HG02970 (cell line): ENCODE data around the gene ADGRA3.

Source experiments
- ATAC-seq: cut with Tn5 transposase; IDR thresholded peaks from one replicate; pipeline ENCODE4 v1.9.1; 2021; ENCODE audit warnings: mild to moderate bottlenecking, moderate library complexity, moderate number of reproducible peaks; ENCODE audit not compliant: unreplicated experiment, low FRiP score

The ADGRA3 gene

GRCh38 chr4:22515888-22516541 is at the start of gene ADGRA3:
ADGRA3 (minus strand) TSS chr4:22516066; CDS start chr4:22515784, 282 bp downstream.
- ATAC-seq: peak; percentile 43

- no peak for ATAC-seq
These were observed 40.6 kb upstream of the ADGRA3 start for GRCh38 chr4:22556495-22556894.

- no peak for ATAC-seq
These were observed 38.8 kb upstream of the ADGRA3 start for GRCh38 chr4:22554670-22555069.

- ATAC-seq: no peak
These were observed 37.7 kb upstream of the ADGRA3 start for GRCh38 chr4:22553560-22553959.

- ATAC-seq: no peak
These were observed 36.9 kb upstream of the ADGRA3 start for GRCh38 chr4:22552812-22553211.

GRCh38 chr4:22551550-22551949 is 35.7 kb upstream of the ADGRA3 start:
- ATAC-seq: no peak

GRCh38 chr4:22546299-22546698 is 30.4 kb upstream of the ADGRA3 start:
- ATAC-seq: no peak

GRCh38 chr4:22539251-22539650 is 23.4 kb upstream of the ADGRA3 start:
- no peak for ATAC-seq

- no peak for ATAC-seq
These were observed 22.0 kb upstream of the ADGRA3 start for GRCh38 chr4:22537864-22538263.

GRCh38 chr4:22534374-22534773 is 18.5 kb upstream of the ADGRA3 start:
- no peak for ATAC-seq

- no peak for ATAC-seq
These were observed 17.0 kb upstream of the ADGRA3 start for GRCh38 chr4:22532896-22533295.

- no peak for ATAC-seq
These were observed 16.3 kb upstream of the ADGRA3 start for GRCh38 chr4:22532117-22532516.

GRCh38 chr4:22531311-22532019 is 15.6 kb upstream of the ADGRA3 start:
- no peak for ATAC-seq

GRCh38 chr4:22524895-22525294 is 9.0 kb upstream of the ADGRA3 start:
- ATAC-seq: no peak

- no peak for ATAC-seq
These were observed 7.0 kb upstream of the ADGRA3 start for GRCh38 chr4:22522706-22523501.

GRCh38 chr4:22522206-22522605 is 6.3 kb upstream of the ADGRA3 start:
- no peak for ATAC-seq

- ATAC-seq: no peak
These were observed 5.4 kb upstream of the ADGRA3 start for GRCh38 chr4:22521240-22521639.

GRCh38 chr4:22515145-22515887 is 550 bp downstream of the ADGRA3 start:
- peak; percentile 46 for ATAC-seq

GRCh38 chr4:22514481-22514880 is 1.4 kb downstream of the ADGRA3 start:
- ATAC-seq: no peak

- ATAC-seq: no peak
These were observed 1.9 kb downstream of the ADGRA3 start for GRCh38 chr4:22514001-22514400.

- no peak for ATAC-seq
These were observed 3.6 kb downstream of the ADGRA3 start for GRCh38 chr4:22512306-22512705.
